ENCODE measurements around the gene EXOC3L4. TPM values are rescaled to one million over a fixed set of nuclear protein-coding genes. Genes with fewer than 3 reads are reported as not detected.

The EXOC3L4 gene
- total and polyA plus RNA-seq, 5 donors from 2014 or later: not detected

- DNase-seq: no peak
- no peaks in the 10 kb centered on the region for H3K36me3 Mint-ChIP-seq
- no peak overlapping the region for H3K27ac Mint-ChIP-seq
- no peaks in the 10 kb centered on the region for H3K4me1 Mint-ChIP-seq
- ATAC-seq (ENCODE audit: low read depth in 2 of 2): no peak
- H3K27me3 Mint-ChIP-seq: peaks cover 10% of the 10 kb centered on the region
- peaks cover 0 to 2% (median 0%) of the 10 kb centered on the region in 7 donors for H3K9me3 Mint-ChIP-seq
- no peak overlapping the region for H3K4me3 ChIP-seq (ENCODE audit: low read depth, low read length)
- H3K4me1 ChIP-seq (ENCODE audit: control insufficient read depth, insufficient read depth, low read length, poor library complexity, severe bottlenecking): no peaks in the 10 kb centered on the region
- no peak overlapping the region for H3K4me3 Mint-ChIP-seq
- no peaks in the 10 kb centered on the region for H3K36me3 ChIP-seq (ENCODE audit: control insufficient read depth, insufficient read depth, low read length)
- no peaks in the 10 kb centered on the region for H3K9me3 ChIP-seq (ENCODE audit: control insufficient read depth in 2 of 2, low read length in 2 of 2)
- no peaks in the 10 kb centered on the region for H3K27me3 ChIP-seq (ENCODE audit: control insufficient read depth, insufficient read depth, low read length)
- no peak overlapping the region for H3K27ac ChIP-seq (ENCODE audit: insufficient read depth, low read length, poor library complexity, severe bottlenecking)
Measured at GRCh38 chr14:103134919-103135318, 40.4 kb downstream of the EXOC3L4 start.

GRCh38 chr14:103135333-103136260, 41.1 kb downstream of the EXOC3L4 start:
- Histone ChIP-seq H3K27ac (ENCODE audit: insufficient read depth, low read length, poor library complexity, severe bottlenecking) (no peak overlapping the region), H3K9me3 (ENCODE audit: control insufficient read depth in 2 of 2, low read length in 2 of 2) (no peaks in the 10 kb centered on the region), H3K27me3 (ENCODE audit: control insufficient read depth, insufficient read depth, low read length) (no peaks in the 10 kb centered on the region), H3K4me1 (ENCODE audit: control insufficient read depth, insufficient read depth, low read length, poor library complexity, severe bottlenecking) (no peaks in the 10 kb centered on the region), H3K36me3 (ENCODE audit: control insufficient read depth, insufficient read depth, low read length) (no peaks in the 10 kb centered on the region), H3K4me3 (ENCODE audit: low read depth, low read length) (no peak overlapping the region)
- Mint-ChIP-seq H3K27me3 (peaks cover 12% of the 10 kb centered on the region), H3K27ac (no peak overlapping the region), H3K4me3 (no peak overlapping the region), H3K4me1 (peaks cover 0 to 4% (median 3%) of the 10 kb centered on the region in 4 donors), H3K36me3 (no peaks in the 10 kb centered on the region), H3K9me3 (peaks cover 0 to 2% (median 0%) of the 10 kb centered on the region in 7 donors)
- ATAC-seq (ENCODE audit: low read depth in 2 of 2) (no peak), DNase-seq (no peak)

GRCh38 chr14:103136388-103137271, 42.1 kb downstream of the EXOC3L4 start:
- Histone ChIP-seq H3K27ac (ENCODE audit: insufficient read depth, low read length, poor library complexity, severe bottlenecking) (no peak overlapping the region), H3K27me3 (ENCODE audit: control insufficient read depth, insufficient read depth, low read length) (peaks cover 4% of the 10 kb centered on the region), H3K36me3 (ENCODE audit: control insufficient read depth, insufficient read depth, low read length) (no peaks in the 10 kb centered on the region), H3K4me1 (ENCODE audit: control insufficient read depth, insufficient read depth, low read length, poor library complexity, severe bottlenecking) (peaks cover 4% of the 10 kb centered on the region), H3K4me3 (ENCODE audit: low read depth, low read length) (no peak overlapping the region), H3K9me3 (ENCODE audit: control insufficient read depth in 2 of 2, low read length in 2 of 2) (no peaks in the 10 kb centered on the region)
- no peak for ATAC-seq (ENCODE audit: low read depth in 2 of 2)
- H3K27ac Mint-ChIP-seq: no peak overlapping the region
- H3K9me3 Mint-ChIP-seq: peaks cover 0 to 2% (median 0%) of the 10 kb centered on the region in 7 donors
- DNase-seq: no peak
- no peaks in the 10 kb centered on the region for H3K36me3 Mint-ChIP-seq
- H3K27me3 Mint-ChIP-seq: peaks cover 15% of the 10 kb centered on the region
- H3K4me3 Mint-ChIP-seq: no peak overlapping the region
- peaks cover 0 to 8% (median 6%) of the 10 kb centered on the region in 4 donors for H3K4me1 Mint-ChIP-seq

GRCh38 chr14:103137689-103138300, 43.3 kb downstream of the EXOC3L4 start:
- Mint-ChIP-seq H3K4me3 (no peak overlapping the region), H3K27ac (no peak overlapping the region), H3K9me3 (peaks cover 0 to 2% (median 0%) of the 10 kb centered on the region in 7 donors), H3K4me1 (peaks cover 0 to 8% (median 6%) of the 10 kb centered on the region in 4 donors), H3K36me3 (no peaks in the 10 kb centered on the region), H3K27me3 (peaks cover 15% of the 10 kb centered on the region)
- Histone ChIP-seq H3K27ac (ENCODE audit: insufficient read depth, low read length, poor library complexity, severe bottlenecking) (no peak overlapping the region), H3K4me1 (ENCODE audit: control insufficient read depth, insufficient read depth, low read length, poor library complexity, severe bottlenecking) (peaks cover 4% of the 10 kb centered on the region), H3K9me3 (ENCODE audit: control insufficient read depth in 2 of 2, low read length in 2 of 2) (no peaks in the 10 kb centered on the region), H3K4me3 (ENCODE audit: low read depth, low read length) (no peak overlapping the region), H3K36me3 (ENCODE audit: control insufficient read depth, insufficient read depth, low read length) (no peaks in the 10 kb centered on the region), H3K27me3 (ENCODE audit: control insufficient read depth, insufficient read depth, low read length) (peaks cover 5% of the 10 kb centered on the region)
- no peak for ATAC-seq (ENCODE audit: low read depth in 2 of 2)
- DNase-seq: no peak

DNA sequence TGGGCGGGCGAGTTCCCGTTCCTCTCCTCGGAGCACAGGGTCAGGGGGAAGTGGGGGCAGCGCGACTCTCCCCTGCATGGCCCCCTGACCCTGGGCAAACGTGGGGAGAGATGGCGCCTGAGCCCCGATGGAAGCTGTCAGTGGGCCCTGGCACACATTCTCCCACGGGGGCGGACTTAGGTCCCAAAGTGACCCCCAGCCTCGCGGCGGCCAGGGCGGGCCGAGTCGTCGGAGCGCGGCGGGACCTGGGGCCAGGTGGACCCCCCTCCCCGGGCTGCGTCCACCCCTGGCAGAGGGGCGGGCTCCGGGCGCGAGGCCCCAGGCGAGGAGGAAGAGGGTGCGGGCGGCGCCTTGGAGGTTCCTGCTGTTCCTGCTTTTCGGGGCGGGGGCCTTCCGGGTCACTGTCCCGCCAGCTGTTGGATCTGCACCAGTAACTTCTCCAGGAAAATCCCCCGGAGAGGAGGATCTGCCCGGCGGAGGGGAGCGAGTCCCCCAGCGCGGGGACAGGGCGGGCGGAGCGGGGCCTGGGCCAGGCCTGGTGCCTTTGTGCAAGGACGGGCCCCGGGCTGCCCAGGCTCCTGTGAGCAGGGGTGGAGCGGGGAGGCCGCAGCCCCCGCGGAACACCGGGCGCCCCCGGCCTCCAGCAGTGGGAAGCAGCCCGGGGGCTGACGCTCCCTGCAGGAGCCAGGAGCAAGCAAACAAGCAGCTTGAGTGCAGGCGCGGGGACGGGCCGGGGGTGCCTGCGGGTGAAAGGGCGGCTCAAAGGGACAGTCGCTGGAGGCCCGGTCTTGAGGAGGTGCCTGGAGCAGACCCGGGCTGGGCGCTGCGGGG, 44.0 kb downstream of the EXOC3L4 start:
- ATAC-seq (ENCODE audit: low read depth in 2 of 2): no peak

GRCh38 chr14:103139132-103140025, 44.9 kb downstream of the EXOC3L4 start:
- Mint-ChIP-seq H3K27ac (no peak overlapping the region), H3K36me3 (no peaks in the 10 kb centered on the region), H3K27me3 (peaks cover 20% of the 10 kb centered on the region), H3K9me3 (peaks cover 0 to 2% (median 0%) of the 10 kb centered on the region in 7 donors), H3K4me3 (peak overlapping the region in 1 of 4 donors; percentile 52), H3K4me1 (peaks cover 0 to 8% (median 6%) of the 10 kb centered on the region in 4 donors)
- Histone ChIP-seq H3K27ac (ENCODE audit: insufficient read depth, low read length, poor library complexity, severe bottlenecking) (no peak overlapping the region), H3K36me3 (ENCODE audit: control insufficient read depth, insufficient read depth, low read length) (no peaks in the 10 kb centered on the region), H3K27me3 (ENCODE audit: control insufficient read depth, insufficient read depth, low read length) (peaks cover 5% of the 10 kb centered on the region), H3K4me1 (ENCODE audit: control insufficient read depth, insufficient read depth, low read length, poor library complexity, severe bottlenecking) (peaks cover 4% of the 10 kb centered on the region), H3K9me3 (ENCODE audit: control insufficient read depth in 2 of 2, low read length in 2 of 2) (no peaks in the 10 kb centered on the region), H3K4me3 (ENCODE audit: low read depth, low read length) (no peak overlapping the region)
- no peak for DNase-seq
- ATAC-seq (ENCODE audit: low read depth in 2 of 2): no peak

More for the DNA sequence above, 44.0 kb downstream of the EXOC3L4 start:
- Histone ChIP-seq H3K27ac (ENCODE audit: insufficient read depth, low read length, poor library complexity, severe bottlenecking) (no peak overlapping the region), H3K27me3 (ENCODE audit: control insufficient read depth, insufficient read depth, low read length) (peaks cover 5% of the 10 kb centered on the region), H3K9me3 (ENCODE audit: control insufficient read depth in 2 of 2, low read length in 2 of 2) (no peaks in the 10 kb centered on the region), H3K36me3 (ENCODE audit: control insufficient read depth, insufficient read depth, low read length) (no peaks in the 10 kb centered on the region), H3K4me1 (ENCODE audit: control insufficient read depth, insufficient read depth, low read length, poor library complexity, severe bottlenecking) (peaks cover 4% of the 10 kb centered on the region), H3K4me3 (ENCODE audit: low read depth, low read length) (no peak overlapping the region)
- no peak for DNase-seq
- H3K9me3 Mint-ChIP-seq: peaks cover 0 to 2% (median 0%) of the 10 kb centered on the region in 7 donors
- peaks cover 0 to 8% (median 6%) of the 10 kb centered on the region in 4 donors for H3K4me1 Mint-ChIP-seq
- H3K4me3 Mint-ChIP-seq: no peak overlapping the region
- H3K36me3 Mint-ChIP-seq: no peaks in the 10 kb centered on the region
- no peak overlapping the region for H3K27ac Mint-ChIP-seq
- H3K27me3 Mint-ChIP-seq: peaks cover 17% of the 10 kb centered on the region

All from CD4-positive, CD25-positive, alpha-beta regulatory T cell (primary cell).